ENCODE data around the gene PIGN.

PIGN gene

GRCh38 chr18:61993831-61994230, 193.0 kb downstream of the PIGN start:
- no peak for TF ChIP-seq CTCF (IDR thresholded peaks at IDR 0.05; ENCODE audit: low read depth, low read length)
- no peak for DNase-seq (ENCODE audit: extremely low read depth, low read depth)

- TF ChIP-seq CTCF (IDR thresholded peaks at IDR 0.05; ENCODE audit: low read depth, low read length), result no peak
- DNase-seq (ENCODE audit: extremely low read depth, low read depth), result peak; percentile 54
Observed at GRCh38 chr18:61992923-61993322, 193.9 kb downstream of the PIGN start.

GRCh38 chr18:61992285-61992684, 194.6 kb downstream of the PIGN start:
- TF ChIP-seq CTCF (IDR thresholded peaks at IDR 0.05; ENCODE audit: low read depth, low read length), result no peak
- no peak for DNase-seq (ENCODE audit: extremely low read depth, low read depth)

GRCh38 chr18:61991836-61992235, 195.0 kb downstream of the PIGN start:
- TF ChIP-seq CTCF (IDR thresholded peaks at IDR 0.05; ENCODE audit: low read depth, low read length), result no peak
- no peak for DNase-seq (ENCODE audit: extremely low read depth, low read depth)

GRCh38 chr18:61991201-61991600, 195.7 kb downstream of the PIGN start:
- no peak for TF ChIP-seq CTCF (IDR thresholded peaks at IDR 0.05; ENCODE audit: low read depth, low read length)
- DNase-seq (ENCODE audit: extremely low read depth, low read depth), result no peak

Measured in AG09319 (cell line).